HG02973 (cell line): ENCODE results near the gene KCNQ1.

ENCODE experiments used
- ATAC-seq: cut with Tn5 transposase; IDR thresholded peaks from one replicate; pipeline ENCODE4 v1.9.1; 2021; ENCODE audit warnings: moderate library complexity; ENCODE audit not compliant: unreplicated experiment

Gene KCNQ1

GRCh38 chr11:2521081-2521732 is 76.4 kb downstream of the KCNQ1 start:
- ATAC-seq: no peak

- ATAC-seq: no peak
Observed at GRCh38 chr11:2521733-2522630, 77.2 kb downstream of the KCNQ1 start.

GRCh38 chr11:2522631-2523255 is 77.9 kb downstream of the KCNQ1 start:
- ATAC-seq: no peak

GRCh38 chr11:2523821-2524391 is 79.1 kb downstream of the KCNQ1 start:
- no peak for ATAC-seq

- ATAC-seq: no peak
Observed at GRCh38 chr11:2524446-2525165, 79.8 kb downstream of the KCNQ1 start.

GRCh38 chr11:2525166-2525861 is 80.5 kb downstream of the KCNQ1 start:
- ATAC-seq: no peak

- ATAC-seq: no peak
Observed at GRCh38 chr11:2525941-2526807, 81.4 kb downstream of the KCNQ1 start.

GRCh38 chr11:2526808-2527381 is 82.1 kb downstream of the KCNQ1 start:
- no peak for ATAC-seq

- no peak for ATAC-seq
Observed at GRCh38 chr11:2527621-2528291, 82.9 kb downstream of the KCNQ1 start.

GRCh38 chr11:2528301-2529050 is 83.7 kb downstream of the KCNQ1 start:
- no peak for ATAC-seq

GRCh38 chr11:2529173-2529572 is 84.4 kb downstream of the KCNQ1 start:
- ATAC-seq: no peak

GRCh38 chr11:2529636-2530035 is 84.8 kb downstream of the KCNQ1 start:
- ATAC-seq: no peak

GRCh38 chr11:2530131-2530854 is 85.5 kb downstream of the KCNQ1 start:
- no peak for ATAC-seq

GRCh38 chr11:2530855-2531200 is 86.0 kb downstream of the KCNQ1 start:
- ATAC-seq: no peak

- ATAC-seq: no peak
Observed at GRCh38 chr11:2531277-2531986, 86.6 kb downstream of the KCNQ1 start.

- no peak for ATAC-seq
Observed at GRCh38 chr11:2531987-2532703, 87.3 kb downstream of the KCNQ1 start.
